H9 (cell line): Measurements from ENCODE around the gene EVI5L. TPM values are rescaled to one million over a fixed set of nuclear protein-coding genes. Genes with fewer than 3 reads are reported as not detected.

ENCODE experiments used
- DNase-seq: peaks from one replicate; pipeline ENCODE4 v3.0.0-alpha.2; 2017
- H2AFZ ChIP-seq: one replicate; pipeline ENCODE4 v1.6.1; 2013; ENCODE audit warnings: mild to moderate bottlenecking, low read length, control low read depth, moderate library complexity
- H2AK5ac ChIP-seq: 2 replicates; pipeline ENCODE4 v1.6.1; 2013; ENCODE audit warnings: low read length, control low read depth, mixed read lengths; ENCODE audit not compliant: insufficient read length
- H2BK120ac ChIP-seq: one replicate; pipeline ENCODE4 v1.6.1; 2013; ENCODE audit warnings: low read depth, mild to moderate bottlenecking, low read length, control low read depth, inconsistent platforms; ENCODE audit not compliant: poor library complexity, severe bottlenecking
- H2BK12ac ChIP-seq: 2 replicates; pipeline ENCODE4 v1.6.1; 2013; ENCODE audit warnings: low read length, control low read depth, mixed read lengths, low read depth; ENCODE audit not compliant: insufficient read length
- H2BK15ac ChIP-seq: 2 replicates; pipeline ENCODE4 v1.6.1; 2013; ENCODE audit warnings: low read depth, low read length, control low read depth
- H2BK20ac ChIP-seq: one replicate; pipeline ENCODE4 v1.6.1; 2013; ENCODE audit warnings: low read depth, mild to moderate bottlenecking, low read length, control low read depth, inconsistent platforms; ENCODE audit not compliant: poor library complexity, severe bottlenecking
- H2BK5ac ChIP-seq: 2 replicates; pipeline ENCODE4 v1.6.1; 2013; ENCODE audit warnings: low read length, control low read depth, mixed read lengths; ENCODE audit not compliant: insufficient read length
- H3K14ac ChIP-seq: 2 replicates; pipeline ENCODE4 v1.6.1; 2013; ENCODE audit warnings: low read length, control low read depth; ENCODE audit not compliant: insufficient read depth
- H3K18ac ChIP-seq: 2 replicates; pipeline ENCODE4 v1.6.1; 2013; ENCODE audit warnings: low read depth, mild to moderate bottlenecking, mixed read lengths, low read length, control low read depth; ENCODE audit not compliant: insufficient read length
- H3K23ac ChIP-seq: 2 replicates; pipeline ENCODE4 v1.6.1; 2013; ENCODE audit warnings: low read length, control low read depth, mixed read lengths, low read depth; ENCODE audit not compliant: insufficient read length
- H3K23me2 ChIP-seq: 2 replicates; pipeline ENCODE4 v1.6.1; 2013; ENCODE audit warnings: low read depth, mild to moderate bottlenecking, mixed read lengths, low read length, control low read depth; ENCODE audit not compliant: insufficient read length, poor library complexity, severe bottlenecking
- H3K27ac ChIP-seq: 2 replicates; pipeline ENCODE4 v1.5.1; 2013; ENCODE audit warnings: low read length, control low read depth, mixed read lengths, low read depth; ENCODE audit not compliant: insufficient read length
- H3K27me3 ChIP-seq: 2 replicates; pipeline ENCODE4 v1.6.1; 2013; ENCODE audit warnings: low read length, control low read depth, inconsistent platforms; ENCODE audit not compliant: insufficient read depth
- H3K4ac ChIP-seq: 2 replicates; pipeline ENCODE4 v1.6.1; 2013; ENCODE audit warnings: low read depth, mild to moderate bottlenecking, control low read depth, inconsistent platforms, low read length, moderate library complexity
- H3K4me1 ChIP-seq: 2 replicates; pipeline ENCODE4 v1.6.1; 2013; ENCODE audit warnings: low read length, control low read depth, inconsistent platforms; ENCODE audit not compliant: insufficient read depth
- H3K4me2 ChIP-seq: 2 replicates; pipeline ENCODE4 v1.6.1; 2013; ENCODE audit warnings: low read length, control low read depth, mixed read lengths; ENCODE audit not compliant: insufficient read length, insufficient read depth
- H3K56ac ChIP-seq: 2 replicates; pipeline ENCODE4 v1.6.1; 2013; ENCODE audit warnings: low read depth, mild to moderate bottlenecking, mixed read lengths, low read length, control low read depth; ENCODE audit not compliant: insufficient read length
- H3K79me1 ChIP-seq: 2 replicates; pipeline ENCODE4 v1.6.1; 2013; ENCODE audit warnings: low read depth, mild to moderate bottlenecking, moderate library complexity, low read length, control low read depth, inconsistent platforms; ENCODE audit not compliant: insufficient read depth, poor library complexity, severe bottlenecking
- H3K79me2 ChIP-seq: 2 replicates; pipeline ENCODE4 v1.6.1; 2013; ENCODE audit warnings: low read length, control low read depth, inconsistent platforms; ENCODE audit not compliant: insufficient read depth
- H3K9ac ChIP-seq: 2 replicates; pipeline ENCODE4 v1.6.1; 2013; ENCODE audit warnings: low read length, control low read depth, mixed read lengths; ENCODE audit not compliant: insufficient read length; ENCODE audit errors: extremely low read depth
- H3K9me3 ChIP-seq: one replicate; pipeline ENCODE4 v1.6.1; 2013; ENCODE audit warnings: low read depth, low read length, inconsistent platforms; ENCODE audit not compliant: control insufficient read depth
- H3T11ph ChIP-seq: one replicate; pipeline ENCODE4 v1.6.1; 2013; ENCODE audit warnings: mild to moderate bottlenecking, low read length, control low read depth, inconsistent platforms
- H4K20me1 ChIP-seq: one replicate; pipeline ENCODE4 v1.6.1; 2013; ENCODE audit not compliant: control insufficient read depth, insufficient read length, insufficient read depth
- H4K5ac ChIP-seq: 2 replicates; pipeline ENCODE4 v1.6.1; 2013; ENCODE audit warnings: low read depth, mild to moderate bottlenecking, mixed read lengths, low read length, control low read depth; ENCODE audit not compliant: insufficient read length
- H4K8ac ChIP-seq: replicated peaks from 2 replicates; pipeline ENCODE4 v1.6.1; 2013; ENCODE audit warnings: low read length, control low read depth, mixed read lengths, low read depth; ENCODE audit not compliant: insufficient read length
- H4K91ac ChIP-seq: 2 replicates; pipeline ENCODE4 v1.6.1; 2013; ENCODE audit warnings: low read depth, mild to moderate bottlenecking, moderate library complexity, mixed read lengths, low read length, control low read depth; ENCODE audit not compliant: insufficient read length
- H3K27ac Mint-ChIP-seq, 3 experiments: 2 replicates in 2 of 3; 3 replicates in 1 of 3; pipeline ENCODE4 v1.8.0; 2020 to 2021; ENCODE audit warnings: mixed read lengths in 3 of 3, mild to moderate bottlenecking in 1 of 3, moderate library complexity in 1 of 3
- H3K27me3 Mint-ChIP-seq: 2 replicates; pipeline ENCODE4 v1.8.0; 2021; ENCODE audit warnings: low read depth, mild to moderate bottlenecking, moderate library complexity, mixed read lengths
- H3K36me3 Mint-ChIP-seq, 3 experiments: 2 replicates in 2 of 3; 3 replicates in 1 of 3; pipeline ENCODE4 v1.8.0; 2020 to 2021; ENCODE audit warnings: low read depth in 3 of 3, mixed read lengths in 3 of 3; ENCODE audit not compliant: insufficient read depth in 1 of 3
- H3K4me1 Mint-ChIP-seq, 2 experiments: 2 replicates each; pipeline ENCODE4 v1.8.0; 2020; ENCODE audit warnings: mixed read lengths in 2 of 2
- H3K4me3 Mint-ChIP-seq, 2 experiments: 2 replicates in 1 of 2; 3 replicates in 1 of 2; pipeline ENCODE4 v1.8.0; 2020 to 2021; ENCODE audit warnings: mild to moderate bottlenecking in 2 of 2, mixed read lengths in 2 of 2, moderate library complexity in 1 of 2
- H3K9me3 Mint-ChIP-seq, 2 experiments: 2 replicates in 1 of 2; 3 replicates in 1 of 2; pipeline ENCODE4 v1.8.0; 2020; ENCODE audit warnings: mild to moderate bottlenecking in 2 of 2, mixed read lengths in 2 of 2, moderate library complexity in 1 of 2
- WGBS: extraction: QIAGEN DNeasy Blood & Tissue Kit; methylation state at CpG from one replicate; pipeline ENCODE4 v1.1.7; 2013; ENCODE audit warnings: missing lambda C conversion rate, low lambda C conversion rate, mixed read lengths; ENCODE audit not compliant: insufficient read length; ENCODE audit errors: extremely low coverage; 5-methylcytosine and 5-hydroxymethylcytosine counted together
- total RNA-seq: library from RNA; stranded (reverse); gene quantifications from 2 replicates; pipeline ENCODE4 v1.2.1, GENCODE V29; 2021
- TF ChIP-seq, protein P1 (sequence below): fragments of 200-600 bp; sonication (generic); conservative IDR thresholded peaks from 3 replicates; pipeline ENCODE4 v1.8.0; 2021; ENCODE audit warnings: antibody characterized with exemption, mild to moderate bottlenecking

EVI5L gene
- total RNA-seq, 1 experiment from 2014 or later = 7.1 TPM

DNA sequence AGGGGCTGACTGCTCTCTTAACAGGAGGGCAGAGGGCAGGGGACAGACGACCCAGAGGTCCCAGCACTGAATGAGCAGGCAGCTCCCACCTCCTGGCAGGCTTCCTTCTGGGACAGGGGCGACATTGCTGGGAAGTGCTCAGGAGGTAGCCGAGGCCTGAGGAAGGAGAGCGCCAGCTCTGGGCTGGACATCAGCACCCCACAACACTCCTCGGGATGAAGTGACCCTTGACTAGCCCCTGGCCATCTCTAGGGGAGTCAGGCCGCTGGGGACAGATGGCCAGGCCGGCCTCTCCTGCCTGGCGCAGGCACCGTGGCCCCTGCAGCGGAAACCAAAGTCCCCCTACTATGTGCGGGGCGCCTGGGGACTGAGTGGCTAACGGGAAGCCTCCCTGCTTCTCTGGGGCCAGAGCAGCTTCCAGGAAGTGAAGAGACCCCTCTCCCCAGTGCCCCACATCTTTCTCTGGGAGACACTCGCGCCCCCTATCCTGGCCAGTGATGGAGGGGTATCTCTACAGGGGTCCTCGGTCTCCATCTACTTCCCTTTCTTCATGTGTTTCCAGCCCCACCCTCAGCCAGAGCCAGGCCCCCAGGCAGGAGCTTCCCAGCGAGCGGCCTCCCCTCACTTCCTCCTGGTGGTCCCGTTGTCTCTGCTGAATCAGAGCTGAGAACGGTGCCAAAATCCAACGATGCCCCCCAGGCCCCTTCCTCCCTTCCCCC, 34.1 kb downstream of the EVI5L start:
- no peak overlapping the region for H2AK5ac ChIP-seq
- H3K56ac ChIP-seq = no peak overlapping the region

More for the DNA sequence above, 34.1 kb downstream of the EVI5L start:
- no peak overlapping the region for H3K14ac ChIP-seq
- no peaks in the 10 kb centered on the region for H3K9me3 Mint-ChIP-seq
- H2BK120ac ChIP-seq = no peak overlapping the region
- H3K18ac ChIP-seq = no peak overlapping the region
- no peaks in the 10 kb centered on the region for H3K79me2 ChIP-seq
- H3K4me1 ChIP-seq = no peaks in the 10 kb centered on the region; the same call in 1 of the 2 replicates
- H3T11ph ChIP-seq = no peak overlapping the region
- no peaks in the 10 kb centered on the region; a peak in 1 of 7 replicates for H3K36me3 Mint-ChIP-seq
- H2BK20ac ChIP-seq = no peak overlapping the region
- TF ChIP-seq, protein P1, sequence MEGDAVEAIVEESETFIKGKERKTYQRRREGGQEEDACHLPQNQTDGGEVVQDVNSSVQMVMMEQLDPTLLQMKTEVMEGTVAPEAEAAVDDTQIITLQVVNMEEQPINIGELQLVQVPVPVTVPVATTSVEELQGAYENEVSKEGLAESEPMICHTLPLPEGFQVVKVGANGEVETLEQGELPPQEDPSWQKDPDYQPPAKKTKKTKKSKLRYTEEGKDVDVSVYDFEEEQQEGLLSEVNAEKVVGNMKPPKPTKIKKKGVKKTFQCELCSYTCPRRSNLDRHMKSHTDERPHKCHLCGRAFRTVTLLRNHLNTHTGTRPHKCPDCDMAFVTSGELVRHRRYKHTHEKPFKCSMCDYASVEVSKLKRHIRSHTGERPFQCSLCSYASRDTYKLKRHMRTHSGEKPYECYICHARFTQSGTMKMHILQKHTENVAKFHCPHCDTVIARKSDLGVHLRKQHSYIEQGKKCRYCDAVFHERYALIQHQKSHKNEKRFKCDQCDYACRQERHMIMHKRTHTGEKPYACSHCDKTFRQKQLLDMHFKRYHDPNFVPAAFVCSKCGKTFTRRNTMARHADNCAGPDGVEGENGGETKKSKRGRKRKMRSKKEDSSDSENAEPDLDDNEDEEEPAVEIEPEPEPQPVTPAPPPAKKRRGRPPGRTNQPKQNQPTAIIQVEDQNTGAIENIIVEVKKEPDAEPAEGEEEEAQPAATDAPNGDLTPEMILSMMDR = no peak
- H4K5ac ChIP-seq = no peak overlapping the region
- H3K23ac ChIP-seq = no peak overlapping the region
- H3K9ac ChIP-seq = no peak overlapping the region
- peaks cover 60% of the 10 kb centered on the region for H3K27me3 Mint-ChIP-seq
- H3K9me3 ChIP-seq = no peaks in the 10 kb centered on the region
- H3K4me3 Mint-ChIP-seq = peak overlapping the region; percentile 45 to 71; a peak in 3 of 5 replicates
- H4K91ac ChIP-seq = no peak overlapping the region
- no peak for DNase-seq
- no peak overlapping the region for H3K4ac ChIP-seq
- peaks cover 4% of the 10 kb centered on the region; the same call in 1 of the 2 replicates for H3K27me3 ChIP-seq
- no peak overlapping the region for H2BK5ac ChIP-seq
- H2AFZ ChIP-seq = no peak overlapping the region
- H4K8ac ChIP-seq = no peak overlapping the region
- H3K4me1 Mint-ChIP-seq = peaks cover 10 to 40% of the 10 kb centered on the region in 2 experiments
- peaks cover 20% of the 10 kb centered on the region for H3K23me2 ChIP-seq
- peaks cover 6% of the 10 kb centered on the region for H4K20me1 ChIP-seq
- no peak overlapping the region for H3K27ac Mint-ChIP-seq
- no CpG with 5 or more reads among the region's 21 CpGs for WGBS
- H3K4me2 ChIP-seq = no peak overlapping the region
- no peak overlapping the region for H3K27ac ChIP-seq
- H2BK12ac ChIP-seq = no peak overlapping the region
- H3K79me1 ChIP-seq = no peaks in the 10 kb centered on the region
- H2BK15ac ChIP-seq = no peak overlapping the region
